Measurements from ENCODE around the gene ST3GAL3. TPM values are rescaled to one million over a fixed set of nuclear protein-coding genes. Genes with fewer than 3 reads are reported as not detected.
A peak's percentile ranks its signal among the peaks of the same experiment; 100 is the strongest.

ST3GAL3 gene, protein sequence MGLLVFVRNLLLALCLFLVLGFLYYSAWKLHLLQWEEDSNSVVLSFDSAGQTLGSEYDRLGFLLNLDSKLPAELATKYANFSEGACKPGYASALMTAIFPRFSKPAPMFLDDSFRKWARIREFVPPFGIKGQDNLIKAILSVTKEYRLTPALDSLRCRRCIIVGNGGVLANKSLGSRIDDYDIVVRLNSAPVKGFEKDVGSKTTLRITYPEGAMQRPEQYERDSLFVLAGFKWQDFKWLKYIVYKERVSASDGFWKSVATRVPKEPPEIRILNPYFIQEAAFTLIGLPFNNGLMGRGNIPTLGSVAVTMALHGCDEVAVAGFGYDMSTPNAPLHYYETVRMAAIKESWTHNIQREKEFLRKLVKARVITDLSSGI
- total RNA-seq = 10.8 TPM

- Histone ChIP-seq H3K27me3 (ENCODE audit: insufficient read depth, low read length) (no peaks in the 10 kb centered on the region), H3K4me3 (ENCODE audit: low read length) (peak within 1 kb of the TSS; percentile 80), H3K4me1 (ENCODE audit: insufficient read depth, low read length) (peaks cover 22% of the 10 kb centered on the region), H3K9me3 (ENCODE audit: low read depth, low read length) (no peaks in the 10 kb centered on the region)
Observed at GRCh38 chr1:43707190-43708001, at the start of gene ST3GAL3. Gene ST3GAL3, plus strand, starts transcription at chr1:43707536. Its CDS starts 28,727 bp downstream, at chr1:43736263.

DNA sequence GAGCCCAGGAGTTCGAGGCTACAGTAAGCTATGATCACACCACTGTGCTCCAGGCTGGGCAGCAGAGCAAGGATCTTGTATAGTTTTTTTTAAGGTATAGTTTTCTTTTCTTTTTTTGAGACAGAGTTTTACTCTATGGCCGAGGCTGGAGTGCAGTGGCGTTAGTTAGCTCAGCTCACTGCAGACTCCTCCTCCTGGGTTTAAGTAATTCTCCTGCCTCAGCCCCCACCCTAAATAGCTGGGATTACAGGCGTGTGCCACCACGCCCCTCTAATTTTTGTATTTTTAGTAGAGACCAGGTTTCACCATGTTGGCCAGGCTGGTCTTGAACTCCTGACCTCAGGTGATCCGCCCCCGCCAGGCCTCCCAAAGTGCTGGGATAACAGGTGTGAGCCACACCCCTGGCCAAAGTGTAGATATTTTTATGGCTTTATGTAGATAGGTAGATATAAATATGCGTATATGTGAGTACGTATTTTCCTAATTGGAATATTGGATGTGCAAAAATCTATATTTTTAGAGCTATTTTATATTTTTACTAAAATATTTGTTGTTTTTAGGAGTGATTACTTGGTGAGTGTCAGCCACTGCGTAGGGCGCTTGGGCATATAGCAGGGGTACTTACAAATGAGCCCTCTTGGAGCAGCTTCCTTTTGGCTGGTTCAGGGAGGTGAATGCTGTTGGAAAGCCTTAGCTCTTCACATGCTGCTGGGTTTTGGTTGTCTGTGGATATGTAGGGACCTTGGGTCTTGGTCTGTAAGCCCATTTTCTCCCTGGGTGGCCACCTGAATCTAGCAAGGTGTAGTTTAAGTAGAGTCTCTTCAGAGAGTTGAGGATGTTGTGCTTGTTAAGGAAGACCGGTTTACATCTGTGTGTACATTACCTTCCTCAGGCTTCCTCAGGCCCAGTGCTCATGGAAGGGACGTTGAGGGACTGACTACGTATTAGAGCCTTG, 47.8 kb upstream of the ST3GAL3 start:
- Histone ChIP-seq H3K9me3 (ENCODE audit: low read depth, low read length) (no peaks in the 10 kb centered on the region), H3K27me3 (ENCODE audit: insufficient read depth, low read length) (no peaks in the 10 kb centered on the region), H3K4me1 (ENCODE audit: insufficient read depth, low read length) (no peaks in the 10 kb centered on the region), H3K4me3 (ENCODE audit: low read length) (no peak overlapping the region)

GRCh38 chr1:43660355-43660754, 47.0 kb upstream of the ST3GAL3 start:
- no peak overlapping the region for H3K4me3 ChIP-seq (ENCODE audit: low read length)
- no peaks in the 10 kb centered on the region for H3K9me3 ChIP-seq (ENCODE audit: low read depth, low read length)
- H3K27me3 ChIP-seq (ENCODE audit: insufficient read depth, low read length) = no peaks in the 10 kb centered on the region
- H3K4me1 ChIP-seq (ENCODE audit: insufficient read depth, low read length) = no peaks in the 10 kb centered on the region

DNA sequence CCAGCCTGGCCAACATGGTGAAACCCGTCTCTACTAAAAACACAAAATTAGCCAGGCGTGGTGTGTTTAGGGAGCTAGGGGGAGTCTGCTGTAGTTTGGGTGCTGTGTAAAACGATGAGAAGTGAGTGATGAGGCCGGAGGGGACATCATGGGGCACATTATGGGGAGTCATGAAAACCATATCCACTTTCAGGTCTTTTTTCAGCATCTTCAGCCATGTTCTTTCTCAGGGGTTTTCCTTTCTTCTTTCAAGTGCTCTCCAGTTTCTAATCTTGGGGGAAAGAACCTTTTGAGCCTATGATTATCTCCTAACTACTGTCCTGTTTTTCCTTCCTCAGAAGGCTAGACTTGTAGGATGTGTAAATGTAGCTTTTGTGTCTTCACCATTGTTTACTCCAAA, 43.0 kb upstream of the ST3GAL3 start:
- no peak overlapping the region for H3K4me3 ChIP-seq (ENCODE audit: low read length)
- H3K27me3 ChIP-seq (ENCODE audit: insufficient read depth, low read length) = no peaks in the 10 kb centered on the region
- no peaks in the 10 kb centered on the region for H3K4me1 ChIP-seq (ENCODE audit: insufficient read depth, low read length)
- no peaks in the 10 kb centered on the region for H3K9me3 ChIP-seq (ENCODE audit: low read depth, low read length)

DNA sequence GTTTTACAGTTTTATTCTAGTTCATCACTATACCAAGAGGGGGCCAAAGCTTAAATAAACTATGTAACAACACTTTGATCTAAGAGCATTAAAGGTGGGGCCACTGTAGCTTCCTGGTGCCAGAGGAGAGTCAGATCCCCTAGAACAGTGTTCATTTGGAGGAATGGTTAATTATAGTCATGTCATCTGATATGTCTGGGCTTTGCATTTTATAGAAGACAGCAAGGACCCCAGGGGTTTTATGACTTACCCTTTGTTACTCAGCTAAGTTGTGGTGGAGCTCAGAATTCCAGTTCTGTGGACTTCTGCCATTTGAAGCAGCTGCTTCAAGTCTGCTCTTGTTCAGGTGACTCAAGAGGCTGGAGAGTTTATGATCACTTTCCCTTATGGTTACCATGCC, 40.7 kb upstream of the ST3GAL3 start:
- H3K4me3 ChIP-seq (ENCODE audit: low read length) = no peak overlapping the region
- H3K27me3 ChIP-seq (ENCODE audit: insufficient read depth, low read length) = no peaks in the 10 kb centered on the region
- H3K4me1 ChIP-seq (ENCODE audit: insufficient read depth, low read length) = no peaks in the 10 kb centered on the region
- no peaks in the 10 kb centered on the region for H3K9me3 ChIP-seq (ENCODE audit: low read depth, low read length)

- no peaks in the 10 kb centered on the region for H3K9me3 ChIP-seq (ENCODE audit: low read depth, low read length)
- no peak overlapping the region for H3K4me3 ChIP-seq (ENCODE audit: low read length)
Observed at GRCh38 chr1:43668956-43669355, 38.4 kb upstream of the ST3GAL3 start.

DNA sequence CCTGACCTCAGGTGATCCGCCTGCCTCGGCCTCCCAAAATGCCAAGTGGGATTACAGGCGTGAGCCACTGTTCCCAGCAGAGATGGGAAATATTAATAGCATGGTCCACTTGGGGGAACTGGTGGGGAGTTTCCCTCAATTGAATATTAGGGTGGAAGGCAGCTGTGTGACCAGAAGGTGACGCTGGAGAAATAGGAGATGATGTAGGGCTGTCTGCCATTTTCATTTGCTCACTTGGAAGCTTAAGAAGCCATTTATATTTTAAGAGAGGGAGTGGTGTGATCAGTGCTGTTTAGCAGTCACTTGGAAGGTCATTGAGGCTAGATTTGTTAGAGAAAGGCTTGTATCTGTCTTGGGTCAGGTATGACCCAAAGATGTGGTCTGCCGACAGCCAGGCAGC, 37.5 kb upstream of the ST3GAL3 start:
- Histone ChIP-seq H3K4me1 (ENCODE audit: insufficient read depth, low read length) (no peaks in the 10 kb centered on the region), H3K27me3 (ENCODE audit: insufficient read depth, low read length) (no peaks in the 10 kb centered on the region), H3K4me3 (ENCODE audit: low read length) (no peak overlapping the region), H3K9me3 (ENCODE audit: low read depth, low read length) (no peaks in the 10 kb centered on the region)

More at GRCh38 chr1:43668956-43669355, 38.4 kb upstream of the ST3GAL3 start:
- no peaks in the 10 kb centered on the region for H3K27me3 ChIP-seq (ENCODE audit: insufficient read depth, low read length)
- no peaks in the 10 kb centered on the region for H3K4me1 ChIP-seq (ENCODE audit: insufficient read depth, low read length)

GRCh38 chr1:43671193-43671592, 36.1 kb upstream of the ST3GAL3 start:
- Histone ChIP-seq H3K4me1 (ENCODE audit: insufficient read depth, low read length) (no peaks in the 10 kb centered on the region), H3K4me3 (ENCODE audit: low read length) (no peak overlapping the region), H3K27me3 (ENCODE audit: insufficient read depth, low read length) (no peaks in the 10 kb centered on the region), H3K9me3 (ENCODE audit: low read depth, low read length) (no peaks in the 10 kb centered on the region)

GRCh38 chr1:43671626-43672330, 35.6 kb upstream of the ST3GAL3 start:
- H3K4me3 ChIP-seq (ENCODE audit: low read length) = no peak overlapping the region
- no peaks in the 10 kb centered on the region for H3K4me1 ChIP-seq (ENCODE audit: insufficient read depth, low read length)
- no peaks in the 10 kb centered on the region for H3K9me3 ChIP-seq (ENCODE audit: low read depth, low read length)
- no peaks in the 10 kb centered on the region for H3K27me3 ChIP-seq (ENCODE audit: insufficient read depth, low read length)

- Histone ChIP-seq H3K4me1 (ENCODE audit: insufficient read depth, low read length) (no peaks in the 10 kb centered on the region), H3K4me3 (ENCODE audit: low read length) (no peak overlapping the region), H3K9me3 (ENCODE audit: low read depth, low read length) (no peaks in the 10 kb centered on the region), H3K27me3 (ENCODE audit: insufficient read depth, low read length) (no peaks in the 10 kb centered on the region)
Observed at GRCh38 chr1:43673261-43673660, 34.1 kb upstream of the ST3GAL3 start.

DNA sequence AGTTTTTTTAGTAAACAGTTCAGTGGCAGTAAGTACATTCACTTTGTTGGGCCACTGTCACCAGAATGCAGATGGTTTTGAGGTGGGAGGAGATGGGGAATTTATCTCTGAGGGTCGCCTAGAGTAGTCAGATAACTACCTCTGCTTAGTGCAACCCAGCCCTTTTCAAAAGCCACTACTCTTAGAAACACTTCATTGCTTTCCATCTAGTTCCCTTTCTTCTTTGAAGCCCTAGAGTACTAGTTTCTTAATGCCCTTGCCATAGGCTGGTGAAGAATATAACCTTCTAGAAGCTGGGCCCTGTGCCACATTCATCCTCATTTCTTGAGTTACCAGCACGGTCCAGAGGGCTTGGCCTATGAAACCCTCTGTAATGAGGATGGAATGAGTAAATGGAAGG, 28.4 kb upstream of the ST3GAL3 start:
- H3K4me3 ChIP-seq (ENCODE audit: low read length) = no peak overlapping the region
- no peaks in the 10 kb centered on the region for H3K27me3 ChIP-seq (ENCODE audit: insufficient read depth, low read length)
- no peaks in the 10 kb centered on the region for H3K9me3 ChIP-seq (ENCODE audit: low read depth, low read length)
- H3K4me1 ChIP-seq (ENCODE audit: insufficient read depth, low read length) = no peaks in the 10 kb centered on the region

DNA sequence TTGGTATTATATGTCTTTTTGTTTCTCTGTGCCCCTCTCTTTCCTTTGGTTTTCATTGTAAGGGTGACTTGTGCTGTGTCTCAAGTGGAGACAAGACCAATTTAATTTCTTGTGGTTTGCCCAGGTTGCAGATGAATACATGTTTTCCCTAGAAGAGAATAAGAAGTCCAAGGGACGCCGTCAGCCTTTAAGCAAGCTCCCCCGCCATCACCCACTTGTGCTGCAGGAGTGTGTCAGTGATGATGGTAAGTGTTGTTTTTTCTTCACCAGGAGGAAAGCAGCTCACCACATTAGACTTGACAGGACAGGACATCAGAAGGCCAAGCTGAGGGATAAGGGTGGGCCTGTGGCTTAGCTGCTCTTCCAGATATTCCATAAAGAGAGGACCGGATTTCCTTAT, 23.8 kb upstream of the ST3GAL3 start:
- Histone ChIP-seq H3K4me3 (ENCODE audit: low read length) (no peak overlapping the region), H3K27me3 (ENCODE audit: insufficient read depth, low read length) (no peaks in the 10 kb centered on the region), H3K9me3 (ENCODE audit: low read depth, low read length) (no peaks in the 10 kb centered on the region), H3K4me1 (ENCODE audit: insufficient read depth, low read length) (no peaks in the 10 kb centered on the region)

GRCh38 chr1:43686801-43687200, 20.5 kb upstream of the ST3GAL3 start:
- H3K9me3 ChIP-seq (ENCODE audit: low read depth, low read length) = no peaks in the 10 kb centered on the region
- no peaks in the 10 kb centered on the region for H3K27me3 ChIP-seq (ENCODE audit: insufficient read depth, low read length)
- no peaks in the 10 kb centered on the region for H3K4me1 ChIP-seq (ENCODE audit: insufficient read depth, low read length)
- no peak overlapping the region for H3K4me3 ChIP-seq (ENCODE audit: low read length)

Measured in mononuclear cell (primary cell).